ENCODE data around the gene ANKMY1.

- TF ChIP-seq CTCF (IDR thresholded peaks at IDR 0.05; ENCODE audit: low read depth, low read length) (no peak), POLR2A (IDR thresholded peaks at IDR 0.05; ENCODE audit: extremely low read depth, insufficient read length) (no peak), MAX (IDR thresholded peaks at IDR 0.05; ENCODE audit: low read depth, low read length) (no peak)
These were observed 120.3 kb downstream of the ANKMY1 start for GRCh38 chr2:240437551-240437860.

Data from NB4 (cell line).